GM21515 (cell line): ENCODE data around the gene SERGEF.

Experiments used
- ATAC-seq: cut with Tn5 transposase; IDR thresholded peaks from one replicate; pipeline ENCODE4 v1.9.1; 2021; ENCODE audit not compliant: unreplicated experiment

The SERGEF gene

DNA sequence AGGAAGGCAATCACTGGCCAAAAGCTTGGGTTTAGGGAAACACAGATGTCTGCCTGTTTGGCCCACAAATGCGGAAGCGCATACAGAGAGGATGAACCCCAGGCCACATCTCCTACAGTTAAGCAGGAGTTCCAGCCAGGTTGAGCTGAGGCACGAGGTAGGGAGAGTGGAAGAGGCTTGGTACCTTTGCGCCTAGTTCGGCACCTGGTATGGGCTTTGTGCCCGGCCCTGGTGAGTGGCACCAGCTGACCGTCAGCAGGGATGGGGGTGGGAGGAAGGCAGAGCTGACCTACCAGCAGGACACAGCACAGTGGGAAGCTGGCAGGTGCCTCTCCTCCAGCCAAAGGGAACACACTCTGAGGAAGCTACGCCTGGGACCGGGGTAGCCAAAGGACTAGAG, 220.7 kb downstream of the SERGEF start:
- ATAC-seq = no peak

DNA sequence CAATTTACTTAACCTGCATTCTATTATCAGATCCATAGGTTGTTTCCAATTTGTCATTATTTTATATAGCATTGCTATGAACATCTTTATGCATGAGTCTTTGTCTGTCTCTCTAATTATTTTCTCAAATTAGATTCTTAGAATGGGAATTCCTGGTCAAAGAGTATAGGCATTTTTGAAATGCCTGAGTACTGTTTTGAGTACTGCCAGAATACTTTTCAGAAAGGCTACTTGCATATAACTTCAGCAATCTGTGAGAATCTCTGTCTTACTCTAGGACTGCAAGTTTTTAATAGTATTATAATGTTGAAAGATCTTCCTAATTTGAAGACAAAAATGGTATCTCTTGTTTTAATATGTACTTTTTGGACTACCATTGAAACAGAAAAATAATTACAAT, 221.7 kb downstream of the SERGEF start:
- no peak for ATAC-seq

DNA sequence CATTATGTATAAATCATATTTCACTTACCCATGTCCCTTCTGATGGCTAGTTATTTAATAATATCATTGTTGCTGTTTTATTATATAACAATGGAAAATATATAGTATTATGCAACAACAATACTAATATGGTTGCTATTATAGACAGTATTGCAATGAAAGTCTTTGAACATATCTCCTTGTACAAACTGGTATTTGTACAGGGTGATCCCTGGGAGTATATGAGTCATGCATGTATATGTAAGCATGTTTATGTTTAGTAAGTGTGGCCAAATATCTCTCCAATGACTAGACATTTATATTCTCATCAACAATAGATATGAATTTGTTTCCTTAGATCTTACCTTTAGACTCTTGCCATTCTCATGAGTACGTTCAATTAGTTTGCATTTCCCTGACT, 222.4 kb downstream of the SERGEF start:
- no peak for ATAC-seq

DNA sequence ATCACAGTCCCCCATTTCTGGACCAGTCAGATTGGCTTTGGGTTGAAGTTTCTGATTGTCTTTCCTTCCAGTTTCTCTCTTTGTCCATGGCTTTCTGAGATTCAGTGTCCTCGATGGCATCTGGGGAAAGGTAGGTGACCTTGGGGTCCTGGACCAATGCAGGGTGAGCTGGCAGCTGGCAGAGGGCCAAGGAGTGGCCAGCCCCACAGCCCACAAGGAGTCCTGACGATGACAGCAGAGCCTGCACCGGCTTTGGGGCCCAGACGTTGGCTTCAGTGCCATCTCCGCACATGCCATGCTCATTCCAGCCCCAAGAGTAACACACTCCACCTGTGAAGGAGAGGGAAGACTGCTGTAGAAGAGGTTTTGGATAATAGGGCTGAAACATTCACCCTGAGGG, 224.8 kb downstream of the SERGEF start:
- ATAC-seq = no peak

DNA sequence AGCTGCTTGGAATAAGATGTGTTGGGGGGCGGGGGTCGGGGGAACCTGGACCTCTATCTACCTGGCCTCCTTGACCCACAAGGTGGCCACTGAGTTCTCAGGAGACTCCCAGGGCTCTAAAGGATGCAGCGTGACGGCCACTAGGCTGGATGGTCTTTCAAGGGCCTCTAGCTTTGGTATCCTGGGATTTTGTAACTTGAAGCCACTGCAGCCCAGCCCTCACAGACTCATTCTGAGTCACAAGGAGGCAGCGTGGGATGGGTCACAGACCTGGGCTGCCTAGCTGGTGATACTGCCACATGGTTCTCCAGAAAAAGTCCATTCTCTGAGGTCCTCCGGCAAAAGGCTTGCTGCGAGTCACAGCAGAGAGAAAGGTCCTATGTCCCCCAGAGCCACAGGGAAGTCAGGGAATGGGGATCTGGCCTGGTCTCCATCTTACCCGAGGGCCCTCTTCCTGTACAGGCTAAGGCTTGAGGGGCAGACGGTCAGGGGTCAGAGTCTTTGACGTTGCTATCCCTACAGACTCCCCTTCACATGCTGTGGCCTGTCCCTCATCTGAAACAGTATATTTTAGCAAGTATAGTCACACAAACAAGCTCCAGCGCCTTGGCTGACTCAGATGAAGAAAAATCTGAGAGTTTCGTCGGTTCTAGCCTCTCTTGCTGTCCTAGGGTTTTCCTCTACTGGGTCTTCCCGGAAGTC, 225.9 kb downstream of the SERGEF start:
- no peak for ATAC-seq

DNA sequence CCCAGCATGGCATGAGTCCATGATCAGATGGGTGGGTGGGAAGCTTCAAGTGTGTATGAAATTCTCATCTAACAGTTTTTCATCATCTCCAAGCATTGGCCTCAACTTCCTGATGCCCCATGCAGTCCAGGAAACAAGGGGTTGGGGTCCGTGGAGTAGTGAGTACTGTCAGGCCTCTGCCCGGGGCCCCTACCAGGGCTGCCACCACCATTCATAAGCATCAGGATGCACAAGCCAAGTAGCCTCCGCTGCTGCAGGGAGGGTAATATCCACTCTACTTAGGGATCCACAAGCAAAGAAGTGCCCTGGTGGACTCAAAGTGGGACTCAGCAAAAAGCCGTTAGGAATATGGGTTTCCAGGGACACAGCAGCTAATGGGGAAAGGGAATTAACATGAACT, 229.0 kb downstream of the SERGEF start:
- ATAC-seq = no peak

DNA sequence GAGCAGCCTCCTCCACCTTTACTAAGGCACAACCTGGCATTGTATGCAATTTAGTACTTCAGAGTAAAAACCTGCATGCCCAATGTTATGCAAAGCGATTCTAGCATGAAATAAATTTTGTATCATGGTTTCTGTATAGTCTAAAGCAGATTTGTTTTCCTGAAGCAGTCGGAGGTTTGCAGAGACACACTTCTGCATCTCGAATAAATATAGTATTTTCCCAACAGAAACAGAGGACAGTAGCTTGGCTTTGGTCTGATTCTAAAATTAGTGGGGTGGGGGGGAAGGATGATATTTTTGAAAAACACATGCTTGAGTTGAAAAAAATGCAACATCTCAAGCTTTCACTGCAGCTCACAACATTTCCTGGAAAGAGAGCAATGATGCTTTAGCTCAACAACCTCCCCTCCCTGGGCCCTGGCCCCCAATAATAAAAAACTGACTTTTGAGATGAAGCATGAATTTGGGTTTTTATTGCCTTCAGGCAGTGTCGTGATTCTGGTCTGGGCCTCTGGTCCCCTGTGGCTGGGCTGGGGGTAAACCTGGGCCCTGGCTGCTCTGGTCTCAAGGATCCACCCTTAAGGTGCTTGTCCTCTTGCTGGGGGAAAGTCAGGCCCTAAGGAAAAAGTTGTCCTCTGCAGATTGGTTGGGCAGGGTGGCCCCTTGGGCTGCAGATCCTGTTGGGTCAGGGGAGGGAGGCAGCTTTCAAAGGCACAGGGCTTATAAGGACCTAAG, 230.1 kb downstream of the SERGEF start:
- no peak for ATAC-seq

DNA sequence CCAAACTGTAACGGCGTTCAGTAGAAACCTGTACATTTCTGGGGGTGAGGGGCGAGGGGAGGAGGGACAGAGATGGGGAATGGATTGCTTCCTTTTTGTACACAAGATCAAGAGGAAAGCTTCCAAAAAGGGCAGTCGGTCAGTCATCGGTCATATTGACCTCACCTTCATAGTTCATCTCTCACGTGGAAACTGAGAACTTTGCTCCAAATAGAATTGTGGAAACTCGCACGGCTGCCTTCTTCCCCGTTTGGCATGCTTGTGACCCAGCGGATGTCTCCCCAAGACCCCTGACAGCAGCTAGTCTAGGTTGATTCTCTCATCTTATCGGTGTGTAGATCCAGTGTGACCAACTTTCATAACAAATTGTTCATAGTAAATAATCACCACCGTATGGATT, 230.7 kb downstream of the SERGEF start:
- ATAC-seq = no peak

DNA sequence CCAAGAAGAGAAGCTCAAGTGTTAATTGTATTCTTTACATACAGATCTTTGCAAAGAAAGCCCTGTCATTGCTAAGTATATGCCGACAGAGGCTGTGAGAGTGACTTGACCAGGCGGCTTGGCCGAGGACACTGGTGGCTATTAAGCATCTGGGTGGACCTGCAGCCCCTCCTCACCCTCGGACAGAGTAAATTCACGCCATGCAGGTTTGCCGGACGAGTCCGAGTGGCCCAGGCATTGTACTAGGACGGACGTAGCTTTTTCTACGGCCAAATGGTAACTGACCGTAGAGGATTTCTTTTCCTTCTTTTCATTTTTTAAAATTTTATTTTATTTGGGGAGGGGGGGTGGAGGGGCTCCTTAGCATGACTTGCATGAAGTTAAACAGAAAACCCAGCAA, 231.2 kb downstream of the SERGEF start:
- ATAC-seq = no peak

DNA sequence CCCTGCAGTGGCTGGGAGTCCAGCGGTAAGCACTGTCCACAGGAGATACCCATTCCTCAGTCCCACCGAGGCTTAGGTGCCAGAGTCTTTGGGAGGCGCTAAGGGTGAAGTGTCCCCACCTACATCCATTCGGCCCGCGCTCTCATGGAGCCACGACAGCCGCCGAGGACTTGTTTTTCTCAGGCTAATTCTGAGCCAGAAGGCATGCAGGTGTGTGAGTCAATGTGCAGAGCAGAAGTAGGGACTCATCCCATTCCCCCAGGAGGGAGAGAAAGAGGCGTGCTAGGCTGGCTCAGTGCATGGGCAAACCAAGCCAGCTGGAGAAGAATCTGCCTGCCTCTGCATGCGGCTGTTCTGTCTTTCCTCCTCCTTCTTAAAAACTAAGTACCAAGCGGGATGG, 231.6 kb downstream of the SERGEF start:
- ATAC-seq = no peak

DNA sequence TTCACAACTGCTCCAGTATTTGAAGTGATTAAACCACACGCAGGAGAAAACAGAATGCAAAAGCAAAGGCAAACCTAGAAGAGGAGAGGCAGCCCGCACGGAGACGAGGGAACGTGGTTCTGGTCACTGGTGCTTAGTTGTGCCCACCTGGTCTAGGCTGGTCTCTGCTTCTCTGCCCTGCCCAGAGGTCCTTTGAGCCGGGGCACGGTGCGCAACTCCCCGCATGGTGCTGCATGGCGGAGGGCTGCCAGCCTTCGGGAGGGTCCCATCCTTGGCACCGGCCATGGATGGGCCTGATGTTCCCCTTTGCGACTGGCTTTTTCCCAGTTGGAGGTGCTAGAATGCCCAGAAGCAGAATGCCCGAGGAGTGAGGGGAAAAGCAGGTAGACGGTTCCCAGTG, 232.2 kb downstream of the SERGEF start:
- no peak for ATAC-seq

DNA sequence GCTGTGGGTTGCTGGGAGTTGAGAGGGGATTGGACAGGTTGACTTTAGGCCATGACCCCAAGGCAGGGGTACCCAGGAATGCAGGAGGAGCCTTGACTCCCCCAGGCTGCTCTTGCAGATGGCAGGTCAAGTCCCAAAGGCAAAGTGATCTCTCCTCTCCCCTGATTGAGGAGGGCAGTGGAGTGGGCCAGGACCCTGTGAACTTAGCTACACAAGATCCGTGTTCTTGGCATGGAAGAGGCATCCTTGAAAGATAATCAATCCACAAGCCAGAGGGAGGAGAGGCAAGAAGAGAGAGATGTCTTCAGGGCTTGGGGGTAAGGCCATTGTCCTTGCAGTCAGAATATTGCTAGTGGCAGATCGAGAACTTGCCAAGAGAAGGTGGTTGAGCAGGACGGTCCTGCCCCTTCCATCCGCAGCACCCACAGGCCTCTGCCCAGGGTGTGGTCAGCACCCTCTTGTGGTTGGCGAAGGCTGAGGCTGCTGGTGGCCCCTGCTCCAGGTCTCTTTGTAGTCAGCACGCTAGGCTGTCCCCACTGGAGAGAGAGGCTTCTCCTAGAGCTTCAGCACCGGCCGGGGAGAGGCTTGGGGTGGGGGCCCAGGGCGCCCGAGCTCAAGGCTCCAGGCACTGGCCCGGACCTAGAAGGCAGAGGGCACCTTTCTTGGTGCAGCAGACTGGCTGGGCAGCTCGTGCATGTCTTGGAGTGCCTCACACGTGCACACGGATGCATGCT, 232.8 kb downstream of the SERGEF start:
- ATAC-seq = no peak

DNA sequence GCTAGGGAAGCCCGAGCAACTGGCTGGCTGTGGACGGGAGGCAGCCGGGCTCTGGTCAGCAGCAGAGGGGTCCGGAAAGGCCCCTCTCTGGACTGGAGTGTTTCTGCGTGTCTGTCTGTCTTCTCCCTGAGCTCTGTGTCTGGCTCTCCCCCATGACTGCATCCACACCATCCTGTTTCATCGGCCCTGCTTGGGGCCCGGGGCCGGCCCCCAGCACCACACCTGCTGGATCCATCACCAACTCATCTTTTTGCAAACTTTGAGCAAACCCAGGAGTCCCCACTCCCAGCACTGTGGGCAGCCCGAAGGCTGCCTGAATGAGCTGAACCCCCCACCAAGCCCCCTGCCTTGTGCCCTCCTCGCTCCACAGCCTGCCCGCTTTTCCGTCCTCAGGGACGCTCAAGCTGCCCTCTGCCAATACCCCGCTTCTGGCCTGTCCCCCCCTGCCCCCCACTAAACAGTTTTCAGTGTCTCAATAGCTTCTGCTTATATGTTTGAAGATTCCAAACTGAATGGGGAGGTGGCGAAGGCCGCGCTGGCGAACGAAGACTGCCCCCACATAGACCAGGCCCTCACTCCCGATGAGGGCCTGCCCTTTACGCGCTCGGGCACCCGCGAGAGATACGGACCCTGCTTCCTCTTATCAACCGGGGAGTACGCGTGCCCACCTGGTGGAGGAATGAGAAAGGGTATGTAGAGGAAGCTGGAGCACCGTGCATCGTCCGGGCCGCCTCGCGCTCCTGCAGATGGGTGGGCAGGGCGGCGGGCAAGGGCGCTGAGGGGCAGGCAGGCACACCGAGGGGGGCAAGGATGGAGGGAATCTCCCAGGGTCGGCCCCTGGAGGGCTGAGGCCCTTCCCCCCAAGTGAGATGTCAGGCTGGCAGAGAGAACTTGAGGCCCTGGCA, 233.6 kb downstream of the SERGEF start:
- ATAC-seq = no peak

DNA sequence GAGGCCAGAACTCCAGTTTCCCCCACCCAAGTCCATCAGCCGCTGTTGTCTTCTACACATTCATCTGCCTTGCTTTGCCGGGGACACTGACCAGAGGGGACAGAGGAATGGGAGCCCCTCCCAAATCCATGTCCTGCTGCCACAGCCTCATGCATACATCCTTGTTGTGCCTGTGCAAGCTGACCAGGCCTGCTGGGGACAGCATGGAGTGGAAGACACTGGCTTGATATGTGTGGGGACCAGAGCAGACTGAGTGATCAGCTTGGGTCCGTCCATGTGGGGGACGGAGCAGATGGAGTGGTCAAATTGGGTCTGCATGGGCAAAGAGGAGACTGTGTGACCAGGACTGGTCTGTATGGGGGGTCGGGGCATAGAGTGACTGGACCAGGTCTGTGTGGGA, 234.5 kb downstream of the SERGEF start:
- ATAC-seq = no peak

DNA sequence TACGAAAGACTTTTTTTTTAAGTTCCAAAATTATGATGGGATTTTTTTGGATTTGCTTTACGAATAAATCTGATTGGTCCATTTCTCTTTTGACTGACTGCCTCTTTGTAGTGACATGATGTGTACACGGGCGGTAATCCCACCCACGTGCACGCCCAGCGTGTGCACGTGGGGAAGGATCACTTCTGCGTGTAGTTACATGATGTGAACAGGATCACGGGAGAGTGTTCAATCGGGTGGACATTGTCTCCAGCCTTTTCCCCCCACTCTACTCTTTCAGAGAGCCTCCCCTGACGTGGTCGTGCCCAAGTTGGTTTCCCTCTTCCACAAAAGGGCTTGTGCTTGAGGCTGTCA, 235.1 kb downstream of the SERGEF start:
- ATAC-seq = no peak

DNA sequence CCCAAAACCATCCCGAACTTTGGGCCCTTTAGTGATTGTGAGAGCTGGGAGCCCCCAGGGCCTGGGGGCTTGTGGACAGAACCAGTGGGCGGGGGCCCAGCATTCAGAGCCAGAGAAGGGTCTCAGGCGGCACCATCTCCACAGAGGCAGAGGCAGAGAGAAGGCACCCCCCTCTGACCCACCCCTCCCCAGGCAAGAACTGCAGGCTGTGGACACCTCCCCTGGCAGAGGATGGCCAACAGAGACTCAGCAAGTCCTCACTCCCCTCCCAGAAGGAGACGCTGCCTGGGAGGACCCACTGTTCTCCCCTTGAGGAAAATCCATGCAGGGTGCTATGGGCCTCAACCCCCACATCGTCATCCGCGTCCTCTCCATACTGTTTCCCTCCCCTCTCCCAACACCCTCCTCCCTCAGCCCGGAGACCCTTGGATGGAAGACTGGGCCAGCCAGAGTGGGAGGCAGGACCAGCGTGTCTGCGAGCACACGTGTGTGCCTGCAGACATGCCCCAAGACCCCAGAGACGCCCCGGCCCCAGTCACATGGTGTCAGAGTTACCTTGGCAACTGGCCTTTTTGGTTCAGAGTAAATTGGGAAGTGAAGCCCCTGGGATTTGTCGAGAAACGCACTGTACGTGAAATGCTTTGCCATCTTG, 235.6 kb downstream of the SERGEF start:
- ATAC-seq = no peak

DNA sequence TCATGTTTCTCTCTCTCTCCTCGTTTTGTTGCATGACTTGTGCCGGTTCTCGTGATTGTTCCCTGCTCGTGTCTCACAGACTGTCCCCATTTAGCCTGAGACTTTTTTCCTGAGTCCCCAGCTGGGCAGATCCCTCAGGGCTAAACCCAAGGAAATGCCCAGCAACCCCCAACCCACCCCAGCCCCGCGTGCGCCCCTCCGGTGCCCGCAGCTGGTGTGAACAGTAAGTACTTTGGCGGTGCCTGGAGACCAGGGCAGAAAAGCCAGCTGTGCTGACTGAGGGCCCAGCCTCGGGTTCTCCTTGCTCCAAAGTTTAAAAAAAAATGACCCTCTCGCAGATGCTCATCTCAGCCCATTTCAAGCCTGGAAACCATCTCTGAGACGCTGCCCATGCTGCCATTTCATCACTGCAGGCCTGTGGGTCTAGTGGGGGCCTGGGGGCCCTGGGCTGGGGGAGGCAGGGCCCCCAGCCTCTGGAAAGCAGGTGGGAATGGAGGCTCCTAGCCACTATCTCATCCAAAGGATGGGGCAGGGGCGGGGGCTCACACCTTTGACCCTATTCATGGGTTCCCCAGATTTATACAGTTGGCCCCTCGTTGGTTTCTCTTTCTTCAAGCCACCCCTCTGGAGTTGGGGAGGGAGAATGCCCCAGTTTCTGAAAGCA, 236.5 kb downstream of the SERGEF start:
- ATAC-seq = no peak

DNA sequence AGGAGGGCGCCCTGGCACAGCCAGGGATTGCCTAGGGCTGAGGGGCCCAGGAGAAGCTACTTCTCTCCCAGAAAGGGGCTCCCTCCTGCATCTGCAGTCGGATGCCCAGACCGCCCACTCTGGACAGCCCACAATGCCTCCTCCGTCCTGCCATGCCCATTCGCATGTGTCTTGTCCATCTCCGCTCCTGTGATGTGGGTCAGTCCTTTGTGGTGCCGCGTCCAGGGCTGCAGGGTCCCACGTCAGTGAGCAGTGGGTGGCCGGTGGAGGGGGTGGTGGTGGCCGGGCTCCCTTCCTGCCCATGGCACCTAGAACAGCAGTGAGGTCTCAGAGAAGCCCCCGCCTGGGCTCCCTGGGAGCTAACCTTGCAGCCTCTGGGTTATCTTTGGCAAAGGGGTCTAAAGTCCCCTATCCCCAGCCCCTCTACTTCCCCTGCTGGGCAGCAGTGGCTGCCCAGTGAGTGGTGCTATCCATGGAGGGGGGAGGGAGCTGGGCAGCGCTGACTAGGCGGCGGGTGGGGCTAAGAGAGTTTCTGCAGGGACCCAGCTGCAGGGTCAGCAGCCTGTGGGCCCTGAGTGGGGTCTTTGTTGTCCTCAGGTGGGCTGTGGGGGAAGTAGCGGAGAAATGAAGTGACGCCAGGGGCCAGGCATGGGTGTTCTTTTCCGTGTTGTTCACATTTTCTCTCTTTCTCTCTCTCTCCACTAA, 237.2 kb downstream of the SERGEF start:
- ATAC-seq = no peak

DNA sequence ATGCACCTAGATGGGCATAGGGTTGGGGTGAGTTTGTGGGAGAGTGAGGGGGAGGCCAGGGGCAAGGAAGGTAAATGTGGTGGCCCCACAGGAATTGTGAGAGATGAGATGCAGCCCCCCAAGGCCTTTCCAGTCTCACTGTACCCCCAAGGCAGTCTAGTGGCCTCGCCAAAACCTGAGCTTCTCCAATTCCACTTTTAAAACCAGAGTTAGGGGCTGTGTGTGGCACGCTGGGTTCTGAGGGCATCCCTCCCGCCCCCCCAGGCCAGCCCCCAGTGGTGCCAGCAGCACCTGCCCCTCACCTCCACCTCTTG, 237.9 kb downstream of the SERGEF start:
- no peak for ATAC-seq
